ENCODE results near the gene NHLRC3. TPM values are rescaled to one million over a fixed set of nuclear protein-coding genes. Genes with fewer than 3 reads are reported as not detected.

NHLRC3 gene
- total and polyA plus RNA-seq, 2 experiments from 2014 or later, result 18.6 to 47.4 TPM

DNA sequence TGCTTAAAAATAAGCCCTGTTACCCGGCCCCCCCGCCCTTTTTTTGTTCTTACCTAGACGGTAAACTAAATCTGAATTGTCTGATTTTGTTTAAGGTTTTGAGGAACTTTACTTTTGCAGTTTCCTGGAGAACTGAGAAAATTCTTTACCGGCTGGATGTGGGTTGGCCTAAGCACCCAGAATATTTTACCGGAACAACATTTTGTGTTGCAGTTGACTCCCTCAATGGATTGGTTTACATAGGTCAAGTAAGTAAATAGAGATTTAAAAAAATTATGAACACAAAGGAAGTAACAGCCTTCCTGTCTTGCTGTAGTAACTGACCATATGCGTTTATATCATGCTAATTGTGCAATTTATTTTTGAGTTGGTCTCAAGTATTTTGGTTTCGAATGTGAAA is 785 bp downstream of the NHLRC3 start:
- peak overlapping the region; percentile 65 for H3K4me2 ChIP-seq
- H3K9me3 ChIP-seq (ENCODE audit: low read depth), result no peaks in the 10 kb centered on the region
- 38% methylated on average over 7 of the region's 7 CpGs for WGBS (ENCODE audit: low lambda C conversion rate, missing lambda C conversion rate)
- DNase-seq (ENCODE audit: low spot score), result no peak
- peak overlapping the region; percentile 49 for H2AFZ ChIP-seq
- H3K4me3 ChIP-seq, result peak overlapping the region; percentile 56
- H3K4me1 ChIP-seq (ENCODE audit: insufficient read depth), result peaks cover 10% of the 10 kb centered on the region
- peaks cover 19% of the 10 kb centered on the region for H4K20me1 ChIP-seq (ENCODE audit: insufficient read depth, poor library complexity, severe bottlenecking)
- H3K9me2 ChIP-seq (replicated peaks; ENCODE audit: insufficient read depth), result no peaks in the 10 kb centered on the region
- H3K79me2 ChIP-seq, result peaks cover 60% of the 10 kb centered on the region
- H3K27ac ChIP-seq, result peak overlapping the region; percentile 82
- H3K27me3 ChIP-seq, result no peaks in the 10 kb centered on the region
- no peaks in the 10 kb centered on the region for H3K36me3 ChIP-seq (replicated peaks; ENCODE audit: insufficient read depth, low read depth)
- TF ChIP-seq CTCF (IDR thresholded peaks at IDR 0.05; ENCODE audit: poor library complexity), result no peak
- no peak for TF ChIP-seq EZH2phosphoT487 (IDR thresholded peaks at IDR 0.05; ENCODE audit: low read depth, severe bottlenecking, unreplicated experiment)
- no peak for TF ChIP-seq EZH2 (IDR thresholded peaks at IDR 0.05; ENCODE audit: borderline replicate concordance)

DNA sequence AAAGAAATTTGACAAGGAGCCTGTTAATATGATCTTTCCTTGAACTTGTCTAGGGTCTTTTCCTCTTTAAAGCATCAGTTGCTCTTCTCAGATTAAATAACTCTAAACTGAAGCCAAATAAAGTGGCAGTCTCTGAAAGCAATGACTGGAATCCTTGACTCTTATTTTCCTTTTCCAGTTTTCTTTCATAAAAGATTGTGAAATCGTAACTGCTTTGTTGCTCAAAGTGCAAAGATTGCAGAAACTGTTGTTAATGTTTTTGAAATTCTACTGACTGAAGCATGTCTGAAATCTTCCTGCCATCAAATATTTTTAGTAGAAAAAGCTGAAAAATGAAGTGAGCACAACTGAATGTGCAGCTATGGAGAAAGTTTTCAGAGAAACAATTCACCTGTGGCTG is 1.9 kb downstream of the NHLRC3 start:
- no peaks in the 10 kb centered on the region for H3K36me3 ChIP-seq (replicated peaks; ENCODE audit: insufficient read depth, low read depth)
- TF ChIP-seq EZH2phosphoT487 (IDR thresholded peaks at IDR 0.05; ENCODE audit: low read depth, severe bottlenecking, unreplicated experiment) (no peak), EZH2 (IDR thresholded peaks at IDR 0.05; ENCODE audit: borderline replicate concordance) (no peak), CTCF (IDR thresholded peaks at IDR 0.05; ENCODE audit: poor library complexity) (no peak)
- no peak for DNase-seq (ENCODE audit: low spot score)
- 71% methylated on average over 1 of the region's 1 CpG for WGBS (ENCODE audit: low lambda C conversion rate, missing lambda C conversion rate)
- H3K27ac ChIP-seq, result no peak overlapping the region
- peaks cover 48% of the 10 kb centered on the region for H3K79me2 ChIP-seq
- peak overlapping the region; percentile 65 for H3K4me2 ChIP-seq
- peaks cover 8% of the 10 kb centered on the region for H3K4me1 ChIP-seq (ENCODE audit: insufficient read depth)
- H2AFZ ChIP-seq, result no peak overlapping the region
- H3K9me3 ChIP-seq (ENCODE audit: low read depth), result no peaks in the 10 kb centered on the region
- H3K4me3 ChIP-seq, result no peak overlapping the region
- no peaks in the 10 kb centered on the region for H3K9me2 ChIP-seq (replicated peaks; ENCODE audit: insufficient read depth)
- peaks cover 9% of the 10 kb centered on the region for H4K20me1 ChIP-seq (ENCODE audit: insufficient read depth, poor library complexity, severe bottlenecking)
- H3K27me3 ChIP-seq, result no peaks in the 10 kb centered on the region

DNA sequence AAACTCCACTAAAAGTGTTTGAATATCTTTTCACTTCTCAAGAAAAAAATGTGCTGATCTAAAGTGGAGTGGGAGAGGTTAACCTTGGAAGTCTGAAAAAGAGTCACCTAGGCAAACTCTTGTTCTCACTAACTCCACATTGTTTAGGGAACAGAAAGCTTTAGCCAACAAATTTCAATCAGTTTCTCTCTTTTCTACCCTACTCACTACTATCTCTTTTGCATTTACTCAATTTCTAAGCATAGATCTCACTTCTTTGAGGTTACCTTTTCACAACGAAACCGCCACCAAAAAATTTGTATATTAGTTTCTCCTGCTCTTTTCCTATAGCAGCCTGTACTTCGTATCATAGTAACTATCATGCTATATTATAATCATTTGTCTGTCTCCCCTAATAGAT is 6.3 kb downstream of the NHLRC3 start:
- H3K9me3 ChIP-seq (ENCODE audit: low read depth), result no peaks in the 10 kb centered on the region
- H3K27me3 ChIP-seq, result no peaks in the 10 kb centered on the region
- H3K4me1 ChIP-seq (ENCODE audit: insufficient read depth), result peaks cover 6% of the 10 kb centered on the region
- H4K20me1 ChIP-seq (ENCODE audit: insufficient read depth, poor library complexity, severe bottlenecking), result no peaks in the 10 kb centered on the region
- TF ChIP-seq EZH2 (IDR thresholded peaks at IDR 0.05; ENCODE audit: borderline replicate concordance), result no peak
- TF ChIP-seq CTCF (IDR thresholded peaks at IDR 0.05; ENCODE audit: poor library complexity), result no peak
- TF ChIP-seq EZH2phosphoT487 (IDR thresholded peaks at IDR 0.05; ENCODE audit: low read depth, severe bottlenecking, unreplicated experiment), result no peak
- peaks cover 18% of the 10 kb centered on the region for H3K79me2 ChIP-seq
- no peaks in the 10 kb centered on the region for H3K9me2 ChIP-seq (replicated peaks; ENCODE audit: insufficient read depth)
- no peak overlapping the region for H2AFZ ChIP-seq
- H3K4me3 ChIP-seq, result no peak overlapping the region
- DNase-seq (ENCODE audit: low spot score), result no peak
- H3K36me3 ChIP-seq (replicated peaks; ENCODE audit: insufficient read depth, low read depth), result no peaks in the 10 kb centered on the region
- WGBS (ENCODE audit: low lambda C conversion rate, missing lambda C conversion rate), result 98% methylated on average over 3 of the region's 3 CpGs
- H3K27ac ChIP-seq, result no peak overlapping the region
- no peak overlapping the region for H3K4me2 ChIP-seq

DNA sequence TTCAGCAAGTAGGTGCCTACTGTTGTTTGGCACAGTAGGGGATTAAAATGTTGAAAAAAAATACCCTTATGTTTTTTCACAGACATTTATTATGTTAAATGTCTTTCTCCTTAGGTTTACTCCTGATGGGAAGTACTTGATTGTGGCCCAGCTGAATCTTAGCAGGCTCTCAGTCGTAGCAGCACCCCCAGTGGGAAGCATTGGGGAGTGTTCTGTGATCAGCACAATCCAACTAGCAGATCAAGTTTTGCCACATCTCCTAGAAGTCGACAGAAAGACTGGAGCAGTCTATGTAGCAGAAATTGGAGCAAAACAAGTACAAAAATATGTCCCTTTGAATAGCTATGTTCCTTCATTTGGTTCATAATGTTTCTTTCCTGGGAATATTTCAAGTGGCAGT is 9.3 kb downstream of the NHLRC3 start:
- WGBS (ENCODE audit: low lambda C conversion rate, missing lambda C conversion rate), result 32% methylated on average over 2 of the region's 2 CpGs
- Histone ChIP-seq H3K9me2 (replicated peaks; ENCODE audit: insufficient read depth) (no peaks in the 10 kb centered on the region), H2AFZ (no peak overlapping the region), H4K20me1 (ENCODE audit: insufficient read depth, poor library complexity, severe bottlenecking) (no peaks in the 10 kb centered on the region), H3K36me3 (replicated peaks; ENCODE audit: insufficient read depth, low read depth) (no peaks in the 10 kb centered on the region), H3K79me2 (no peaks in the 10 kb centered on the region), H3K27me3 (no peaks in the 10 kb centered on the region), H3K27ac (peak overlapping the region; percentile 14), H3K4me3 (no peak overlapping the region), H3K9me3 (ENCODE audit: low read depth) (no peaks in the 10 kb centered on the region), H3K4me1 (ENCODE audit: insufficient read depth) (no peaks in the 10 kb centered on the region), H3K4me2 (no peak overlapping the region)
- peak; percentile 36 for DNase-seq (ENCODE audit: low spot score)
- TF ChIP-seq EZH2 (IDR thresholded peaks at IDR 0.05; ENCODE audit: borderline replicate concordance) (no peak), EZH2phosphoT487 (IDR thresholded peaks at IDR 0.05; ENCODE audit: low read depth, severe bottlenecking, unreplicated experiment) (no peak), CTCF (IDR thresholded peaks at IDR 0.05; ENCODE audit: poor library complexity) (no peak)
